ENCODE data around the gene FERMT3. TPM values are rescaled to one million over a fixed set of nuclear protein-coding genes. Genes with fewer than 3 reads are reported as not detected.

The FERMT3 gene
- polyA plus RNA-seq, 1 donor, result 4.1 TPM

GRCh38 chr11:64249038-64249437 is 42.5 kb downstream of the FERMT3 start:
- no peak for DNase-seq

GRCh38 chr11:64249563-64250414 is 43.3 kb downstream of the FERMT3 start:
- DNase-seq, result no peak

GRCh38 chr11:64250415-64251015 is 44.0 kb downstream of the FERMT3 start:
- no peak for DNase-seq

- DNase-seq, result no peak
Observed at GRCh38 chr11:64251016-64251752, 44.7 kb downstream of the FERMT3 start, which contains the start of gene PLCB3. TSS of gene PLCB3 (plus strand) at chr11:64251530. CDS start at chr11:64251650, 120 bp downstream.

GRCh38 chr11:64251753-64252002 is 45.2 kb downstream of the FERMT3 start:
- DNase-seq, result no peak

GRCh38 chr11:64252003-64252872 is 45.7 kb downstream of the FERMT3 start:
- no peak for DNase-seq

- no peak for DNase-seq
Observed at GRCh38 chr11:64253043-64253442, 46.5 kb downstream of the FERMT3 start.

- no peak for DNase-seq
Observed at GRCh38 chr11:64253481-64253880, 47.0 kb downstream of the FERMT3 start.

GRCh38 chr11:64254326-64254725 is 47.8 kb downstream of the FERMT3 start:
- DNase-seq, result no peak

GRCh38 chr11:64255135-64256128 is 48.9 kb downstream of the FERMT3 start:
- DNase-seq, result no peak

- DNase-seq, result no peak
Observed at GRCh38 chr11:64256300-64256699, 49.8 kb downstream of the FERMT3 start.

- no peak for DNase-seq
Observed at GRCh38 chr11:64258356-64258755, 51.8 kb downstream of the FERMT3 start.

GRCh38 chr11:64258946-64259532 is 52.5 kb downstream of the FERMT3 start:
- DNase-seq, result no peak

- DNase-seq, result no peak
Observed at GRCh38 chr11:64259533-64260067, 53.1 kb downstream of the FERMT3 start.

- DNase-seq, result no peak
Observed at GRCh38 chr11:64260147-64260708, 53.7 kb downstream of the FERMT3 start.

- DNase-seq, result no peak
Observed at GRCh38 chr11:64261556-64262080, 55.1 kb downstream of the FERMT3 start.

GRCh38 chr11:64262271-64263002 is 55.9 kb downstream of the FERMT3 start:
- no peak for DNase-seq

GRCh38 chr11:64263021-64263946 is 56.8 kb downstream of the FERMT3 start:
- DNase-seq, result no peak
